UCSD-AML1 (cell line): ENCODE results near the gene NYAP1.

Experiments
- DNase-seq: peaks from one replicate; lab custom pipeline; 2025; ENCODE audit not compliant: unreplicated experiment; lab: John Stamatoyannopoulos, UW

The NYAP1 gene

DNA sequence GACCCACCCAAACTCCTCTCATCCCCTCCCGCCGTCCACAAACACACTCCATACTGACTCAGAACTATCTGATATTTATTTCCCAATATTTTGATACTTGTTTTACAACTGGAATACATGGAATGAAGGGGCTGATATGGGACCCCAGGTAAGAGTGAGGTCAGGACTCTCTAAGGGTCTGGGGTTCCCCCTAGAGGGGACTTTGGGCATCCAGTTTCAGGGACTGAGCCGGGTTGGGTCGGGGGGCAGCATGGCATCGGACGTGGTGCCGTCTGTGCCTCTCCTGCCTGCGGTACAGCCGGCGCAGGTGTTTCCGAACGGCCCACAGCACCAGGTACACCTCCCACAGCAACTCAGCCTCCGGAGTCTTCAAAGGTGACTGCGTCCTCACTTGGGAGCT lies 27.2 kb upstream of the NYAP1 start:
- DNase-seq, result no peak

DNA sequence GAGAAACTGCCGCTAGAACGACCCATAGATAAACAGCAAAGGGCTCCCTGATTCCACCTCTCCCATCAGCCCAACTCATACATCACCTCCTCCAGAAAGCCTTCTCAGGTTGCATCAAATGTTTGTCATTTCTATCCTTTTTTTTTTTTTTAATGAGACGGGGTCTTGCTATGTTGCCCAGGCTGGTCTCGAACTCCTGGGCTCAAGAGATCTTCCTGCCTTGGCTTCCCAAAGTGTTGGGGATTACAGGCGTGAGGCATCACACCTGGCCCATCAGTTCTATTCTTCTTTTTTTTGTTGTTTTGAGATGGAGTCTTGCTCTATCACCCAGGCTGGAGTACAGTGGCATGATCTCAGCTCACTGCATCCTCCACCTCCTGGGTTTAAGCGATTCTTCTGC lies 26.7 kb upstream of the NYAP1 start:
- no peak for DNase-seq

DNA sequence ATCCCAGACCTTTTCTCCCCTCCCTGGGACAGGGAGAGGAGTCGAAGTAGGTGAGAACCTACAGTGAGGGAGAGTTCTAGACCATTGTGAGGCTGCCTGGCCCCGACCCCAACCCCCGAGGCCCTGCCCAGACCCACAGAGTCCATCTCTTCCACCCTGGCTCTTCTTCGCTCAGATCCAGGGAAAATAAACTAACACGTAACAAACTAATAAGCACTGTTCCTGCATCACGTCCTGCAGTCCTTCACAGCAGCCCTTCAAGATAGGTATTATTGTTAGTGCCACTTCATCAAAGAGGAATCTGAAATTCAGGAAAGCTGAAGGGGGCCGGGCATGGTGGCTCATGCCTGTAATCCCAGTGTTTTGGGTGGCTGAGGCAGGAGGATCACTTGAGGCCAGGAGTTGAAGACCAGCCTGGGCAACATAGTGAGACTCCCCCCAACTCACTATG lies 19.5 kb upstream of the NYAP1 start, which contains the start of gene SPACDR:
TSS of gene SPACDR (minus strand) at position 51 of the 451 bp plus-strand sequence. CDS start 235 bp downstream, outside the sequence.
- no peak for DNase-seq

- no peak for DNase-seq
Measured at GRCh38 chr7:100464791-100465190, 18.9 kb upstream of the NYAP1 start.

DNA sequence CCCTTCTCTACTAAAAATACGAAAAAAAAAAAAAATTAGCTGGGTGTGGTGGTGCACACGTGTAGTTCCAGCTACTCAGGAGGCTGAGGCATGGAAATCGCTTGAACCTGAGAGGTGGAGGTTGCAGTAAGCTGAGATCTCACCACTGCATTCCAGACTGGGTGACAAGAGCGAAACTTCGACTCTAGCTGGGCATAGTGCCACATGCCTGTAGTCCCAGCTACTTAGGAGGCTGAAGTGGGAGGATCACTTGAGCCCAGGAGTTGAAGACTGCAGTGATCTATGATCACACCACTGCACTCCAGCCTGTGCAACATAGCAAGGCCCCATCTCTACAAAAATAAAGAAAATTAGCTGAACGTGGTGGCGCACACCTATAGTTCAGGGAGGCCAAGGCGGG lies 18.4 kb upstream of the NYAP1 start:
- DNase-seq, result no peak

DNA sequence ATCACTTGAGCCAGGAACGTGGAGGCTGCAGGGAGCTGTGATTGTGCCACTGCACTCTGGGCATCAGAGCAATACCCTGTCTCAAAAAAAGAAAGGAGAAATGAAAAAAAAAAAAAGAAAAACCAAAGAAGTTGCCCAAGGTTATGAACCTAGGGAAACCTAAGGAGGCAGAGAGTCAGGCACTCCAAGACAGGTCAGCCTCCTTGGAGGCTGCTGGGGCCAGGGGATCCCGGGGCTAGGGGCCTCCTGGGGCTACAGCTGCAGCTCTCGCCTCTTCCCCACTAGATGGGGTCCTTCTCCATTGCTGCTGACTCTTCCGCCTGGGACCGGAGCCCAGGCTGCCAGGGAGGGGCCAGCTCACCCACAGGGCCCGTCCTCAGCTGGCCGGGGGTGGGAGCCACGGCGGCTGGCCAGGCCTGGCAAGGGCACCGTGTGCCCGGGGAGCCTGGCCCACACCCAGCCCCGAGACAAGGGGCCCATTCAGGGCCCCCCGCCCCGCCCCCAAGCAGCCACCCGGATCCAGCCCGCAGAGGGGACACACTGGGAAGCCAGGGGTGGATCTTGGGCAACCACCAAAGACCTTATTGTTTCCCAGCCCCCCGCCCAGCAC lies 17.9 kb upstream of the NYAP1 start:
- peak; percentile 10 for DNase-seq

- DNase-seq, result no peak
Measured at GRCh38 chr7:100466653-100467605, 16.8 kb upstream of the NYAP1 start.

- DNase-seq, result no peak
Measured at GRCh38 chr7:100467638-100468373, 15.9 kb upstream of the NYAP1 start.

- DNase-seq, result peak; percentile 64
Measured at GRCh38 chr7:100469227-100470044, 14.3 kb upstream of the NYAP1 start.

DNA sequence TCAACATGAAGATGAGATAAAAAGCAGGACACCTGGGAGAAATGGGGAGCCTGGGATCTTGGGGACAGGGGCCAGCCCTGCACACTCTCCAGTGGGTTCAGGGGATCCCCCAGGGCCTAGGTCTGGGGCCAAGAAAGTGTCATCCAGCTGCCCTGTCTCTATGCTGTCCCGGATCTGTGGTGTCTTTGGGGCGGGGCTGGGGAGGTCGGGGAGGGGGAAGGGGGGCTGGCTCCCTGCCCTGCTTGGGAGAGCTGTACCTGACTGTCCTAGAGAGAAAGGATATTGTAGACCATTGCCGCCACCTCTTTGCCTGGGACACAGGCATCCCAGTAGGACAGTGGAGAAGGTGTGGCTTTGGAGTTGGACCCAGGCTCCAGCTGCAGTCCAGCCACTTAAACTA lies 12.7 kb upstream of the NYAP1 start:
- DNase-seq, result no peak

DNA sequence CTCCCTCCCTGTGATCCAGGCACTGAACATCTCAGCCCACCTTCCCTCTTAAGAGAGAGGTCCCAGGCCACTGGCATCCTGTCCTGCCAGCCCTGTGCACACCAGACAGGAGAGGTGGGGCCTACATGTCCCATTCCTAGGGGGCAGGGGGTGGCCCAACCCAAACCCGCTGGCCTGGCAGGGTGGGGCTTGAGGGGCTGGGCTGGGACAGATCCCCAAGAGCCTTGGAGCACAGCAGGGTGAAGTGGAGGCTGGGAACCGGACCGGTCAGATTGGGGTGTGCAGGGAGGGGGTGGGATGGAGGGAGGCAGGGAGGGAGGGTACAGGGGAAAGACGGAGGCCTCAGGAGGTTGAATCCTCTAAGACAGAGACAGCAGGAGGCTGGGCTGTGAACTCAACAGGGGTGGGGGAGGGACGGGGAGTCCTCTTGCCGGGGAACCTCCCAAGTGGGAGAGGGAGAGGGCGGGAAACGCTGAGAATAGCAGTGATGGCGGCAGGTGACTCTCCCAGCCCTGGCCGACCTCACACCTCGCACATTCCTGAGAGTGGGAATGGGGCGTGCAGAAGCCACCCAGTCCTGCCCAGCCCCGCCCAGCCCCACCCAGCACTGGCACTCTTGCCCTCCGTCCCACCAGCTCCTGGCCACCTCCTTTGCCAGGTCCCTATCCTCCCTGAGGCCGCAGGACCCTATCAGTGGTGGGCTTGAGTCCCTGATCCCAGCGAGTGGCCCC lies 11.4 kb upstream of the NYAP1 start:
- no peak for DNase-seq

- DNase-seq, result peak; percentile 29
Measured at GRCh38 chr7:100472854-100473499, 10.8 kb upstream of the NYAP1 start.

GRCh38 chr7:100475549-100475948 lies 8.2 kb upstream of the NYAP1 start:
- no peak for DNase-seq

DNA sequence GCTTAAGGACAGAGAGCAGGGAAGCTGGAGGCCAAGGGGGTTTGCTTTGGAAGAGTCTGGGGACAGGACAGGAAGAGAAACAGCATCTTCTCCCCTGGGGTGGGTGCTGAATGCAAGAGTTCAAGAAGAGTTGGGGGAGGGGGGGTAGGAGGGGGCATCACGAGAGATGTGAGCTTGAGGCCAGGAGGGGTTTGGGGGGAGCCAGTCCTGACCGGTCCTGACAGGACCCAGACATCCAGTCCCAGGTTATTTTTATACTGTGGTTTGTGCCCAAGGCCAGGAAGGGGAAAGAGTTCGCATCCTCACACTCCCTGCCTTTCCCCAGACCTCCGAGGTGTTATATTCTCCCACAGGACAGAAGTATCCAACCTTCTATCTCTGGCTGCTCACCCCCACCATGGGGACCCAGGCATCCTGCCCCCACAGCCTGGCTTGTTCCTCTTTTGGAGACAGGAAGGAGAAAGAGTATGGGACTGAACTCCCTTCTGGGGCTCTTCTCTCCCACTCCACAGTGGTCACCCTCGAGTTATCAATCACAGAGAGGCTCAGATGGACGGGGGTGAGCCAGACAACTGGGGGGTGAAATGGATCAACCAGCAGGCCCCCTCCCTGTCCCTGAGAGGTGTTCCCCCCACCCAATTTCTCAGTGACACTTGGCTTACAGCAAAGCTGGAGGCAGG lies 7.5 kb upstream of the NYAP1 start:
- peak; percentile 15 for DNase-seq

DNA sequence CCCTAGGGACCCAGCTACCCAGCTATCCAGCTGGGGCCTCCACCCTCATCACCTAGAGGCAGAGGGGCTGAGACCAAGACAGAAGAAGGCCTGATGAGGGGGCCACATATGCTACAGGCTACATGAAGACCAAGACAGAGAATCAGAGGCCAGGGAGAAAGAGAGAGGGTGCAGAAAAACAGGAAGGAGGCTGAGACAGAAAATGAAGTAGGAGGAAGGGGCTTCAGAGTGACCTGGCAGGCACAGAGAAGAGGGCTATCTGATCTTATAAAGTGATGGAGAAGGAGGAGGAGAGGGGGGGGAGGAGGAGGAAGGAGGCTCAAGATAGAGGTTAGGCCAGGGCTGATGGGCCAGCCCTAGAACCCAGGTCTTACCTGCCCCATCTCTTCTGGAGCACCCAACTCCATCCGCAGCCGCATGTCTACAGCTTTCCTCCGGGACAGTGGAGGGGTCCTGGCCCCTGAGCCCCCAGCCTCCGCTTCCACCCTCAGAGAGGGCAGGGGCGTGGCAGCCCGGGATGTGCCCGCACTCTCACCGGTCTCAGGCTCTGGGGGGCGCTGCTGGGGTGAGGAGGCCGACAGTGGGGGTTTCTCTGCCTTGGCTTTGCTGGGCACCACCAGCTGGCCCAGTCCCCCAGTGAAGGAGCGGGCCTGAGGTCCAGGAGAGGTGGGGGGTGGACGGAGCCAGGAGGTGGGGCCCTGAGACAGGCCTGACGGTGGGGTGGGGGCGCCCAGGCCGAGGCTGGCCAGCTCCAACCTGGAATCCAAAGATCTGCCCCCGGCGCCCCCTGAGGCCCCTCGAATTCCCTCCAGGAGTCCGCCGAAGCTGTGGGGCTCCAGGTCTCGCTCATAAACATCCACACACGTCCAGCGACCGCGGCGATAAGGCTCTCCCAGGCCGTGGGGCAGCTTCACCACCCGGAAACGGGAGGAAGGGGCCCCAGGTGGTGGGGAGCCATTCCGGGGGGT lies 6.5 kb upstream of the NYAP1 start:
- DNase-seq, result peak; percentile 24

- DNase-seq, result no peak
Measured at GRCh38 chr7:100477871-100478267, 5.9 kb upstream of the NYAP1 start.

DNA sequence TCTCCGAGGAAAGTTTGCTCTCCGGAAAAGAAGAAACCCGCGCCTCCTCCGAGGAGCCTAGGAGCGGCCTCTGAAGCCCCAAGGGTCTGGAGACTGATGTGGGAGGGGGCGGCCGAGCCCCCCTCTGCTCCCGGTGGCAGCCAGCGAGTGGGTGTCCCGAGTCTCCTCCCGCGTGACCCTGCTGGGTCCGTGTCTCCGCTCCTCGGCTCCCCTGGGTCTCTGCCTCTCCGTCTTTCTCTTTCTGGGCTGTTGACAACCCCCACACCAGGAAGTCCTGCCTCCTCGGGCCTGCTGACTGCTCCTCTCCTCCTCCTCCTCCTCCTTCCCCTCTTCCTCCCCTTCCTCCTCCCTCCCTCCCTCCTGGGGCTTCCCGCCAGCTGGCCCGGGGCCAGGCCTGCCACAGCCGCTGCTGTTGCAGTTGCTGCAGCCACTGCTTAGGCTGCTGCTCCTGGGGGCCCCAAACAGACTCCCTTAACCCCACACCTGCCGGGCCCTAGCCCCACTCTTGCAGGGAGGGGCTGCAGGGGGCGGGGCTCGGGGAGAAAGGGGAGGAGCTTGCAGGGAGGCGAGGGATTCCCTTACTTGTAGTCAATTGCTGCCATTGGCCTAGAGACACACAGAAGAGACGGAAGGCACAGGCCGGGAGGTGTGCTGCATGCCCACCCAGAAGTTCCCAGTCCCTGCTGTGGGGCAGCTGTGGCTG lies 4.6 kb upstream of the NYAP1 start, which contains the start of gene TSC22D4:
TSS of gene TSC22D4 (minus strand) at position 257 of the 703 bp plus-strand sequence. CDS start 1,176 bp downstream, outside the sequence.
- DNase-seq, result peak; percentile 87
